H1 (cell line): ENCODE measurements around the gene ATG7. TPM values are rescaled to one million over a fixed set of nuclear protein-coding genes. Genes with fewer than 3 reads are reported as not detected.

Experiments used
- JUND ChIP-seq: IDR thresholded peaks from 2 replicates; pipeline ENCODE4 v1.6.1; 2011; ENCODE audit warnings: mild to moderate bottlenecking, improper control_type of control experiment, low read length
- KDM4A ChIP-seq: IDR thresholded peaks from one replicate; pipeline ENCODE4 v1.7.1; 2012; ENCODE audit warnings: low read depth, mild to moderate bottlenecking, moderate library complexity, low read length, inconsistent platforms; ENCODE audit not compliant: severe bottlenecking
- RNF2 ChIP-seq: fragments of 200-900, 300-1000 bp; sonication (generic); IDR thresholded peaks from 2 replicates; pipeline ENCODE4 v1.7.1; 2016; ENCODE audit warnings: borderline replicate concordance, low read depth, mild to moderate bottlenecking, antibody characterized with exemption, low read length; ENCODE audit not compliant: poor library complexity, severe bottlenecking; ENCODE audit errors: missing control alignments
- polyA plus RNA-seq, 7 experiments: library from polyadenylated mRNA; depleted of rRNA in 3 of 7; stranded (reverse) in 5 of 7; unstranded in 2 of 7; fragments of >200 nt in 5 of 7; fragments of 200-250 nt in 2 of 7; gene quantifications; 1 replicate in 5 of 7; 2 replicates in 1 of 7; 4 replicates in 1 of 7; pipeline versions ENCODE4 v1.2.1 to v1.2.3, GENCODE V29; 2011 to 2013; ENCODE audit warnings: missing spikeins in 2 of 7, mixed read lengths in 2 of 7
- total RNA-seq: library from RNA; stranded (reverse); fragmentation: NEBNext Ultra II Directional; extraction: Animal tissue kit (Norgen Biotek cat#: 25700); gene quantifications from 2 replicates; pipeline ENCODE4 v1.2.1, GENCODE V29; 2021

ATG7 gene
- total and polyA plus RNA-seq, 2 of the 8 experiments (the other 6 are each of a cell fraction or from before 2014, with no cell fraction given): 15.0 to 19.1 TPM

GRCh38 chr3:11297126-11297525 is 24.9 kb downstream of the ATG7 start (continued):
- TF ChIP-seq RNF2 (no peak), KDM4A (no peak), JUND (no peak)
